K562 (cell line): Measurements from ENCODE around the gene CRYAA.
"Not testable (repeated sequence)": the region's sequence is repeated elsewhere in the genome, so short reads cannot be mapped to it uniquely, and the experiment has no call there.

Experiments used
- CTCF ChIP-seq, 3 experiments: IDR thresholded peaks in 2 of 3; conservative IDR thresholded peaks in 1 of 3; 2 replicates each; pipeline ENCODE4 v1.5.1; 2011 to 2012; ENCODE audit warnings: low read length in 3 of 3, mild to moderate bottlenecking in 3 of 3, control low read depth in 2 of 3, improper control_type of control experiment in 1 of 3, inconsistent platforms in 1 of 3, low read depth in 1 of 3, mixed read lengths in 1 of 3, moderate library complexity in 1 of 3; ENCODE audit not compliant: insufficient read depth in 2 of 3
- GATAD2B ChIP-seq: fragments of 450-650 bp; IDR thresholded peaks from 2 replicates; pipeline ENCODE4 v1.6.1; 2017; ENCODE audit warnings: mild to moderate bottlenecking, borderline replicate concordance
- TF ChIP-seq, protein P1 (sequence below): fragments of 450-650 bp; IDR thresholded peaks from 2 replicates; pipeline ENCODE4 v1.6.1; 2016; ENCODE audit warnings: borderline replicate concordance

- TF ChIP-seq, protein P1, sequence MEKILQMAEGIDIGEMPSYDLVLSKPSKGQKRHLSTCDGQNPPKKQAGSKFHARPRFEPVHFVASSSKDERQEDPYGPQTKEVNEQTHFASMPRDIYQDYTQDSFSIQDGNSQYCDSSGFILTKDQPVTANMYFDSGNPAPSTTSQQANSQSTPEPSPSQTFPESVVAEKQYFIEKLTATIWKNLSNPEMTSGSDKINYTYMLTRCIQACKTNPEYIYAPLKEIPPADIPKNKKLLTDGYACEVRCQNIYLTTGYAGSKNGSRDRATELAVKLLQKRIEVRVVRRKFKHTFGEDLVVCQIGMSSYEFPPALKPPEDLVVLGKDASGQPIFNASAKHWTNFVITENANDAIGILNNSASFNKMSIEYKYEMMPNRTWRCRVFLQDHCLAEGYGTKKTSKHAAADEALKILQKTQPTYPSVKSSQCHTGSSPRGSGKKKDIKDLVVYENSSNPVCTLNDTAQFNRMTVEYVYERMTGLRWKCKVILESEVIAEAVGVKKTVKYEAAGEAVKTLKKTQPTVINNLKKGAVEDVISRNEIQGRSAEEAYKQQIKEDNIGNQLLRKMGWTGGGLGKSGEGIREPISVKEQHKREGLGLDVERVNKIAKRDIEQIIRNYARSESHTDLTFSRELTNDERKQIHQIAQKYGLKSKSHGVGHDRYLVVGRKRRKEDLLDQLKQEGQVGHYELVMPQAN: not testable (repeated sequence)
- TF ChIP-seq CTCF (IDR thresholded peaks at IDR 0.05 in 2 of 3, conservative IDR thresholded peaks at IDR 0.05 in 1 of 3; ENCODE audit: insufficient read depth in 2 of 3, low read depth in 1 of 3, low read length in 3 of 3); GATAD2B: not testable (repeated sequence)
Observed at GRCh38 chr21:43146637-43147036, 22.2 kb upstream of the CRYAA start.
